NCI-H2227 (cell line): ENCODE measurements around the gene ZNF485.
"Not testable (repeated sequence)": the region's sequence is repeated elsewhere in the genome, so short reads cannot be mapped to it uniquely, and the experiment has no call there.

ENCODE experiments used
- DNase-seq: peaks from one replicate; lab custom pipeline; 2025; ENCODE audit not compliant: unreplicated experiment; lab: John Stamatoyannopoulos, UW

ZNF485 gene

DNA sequence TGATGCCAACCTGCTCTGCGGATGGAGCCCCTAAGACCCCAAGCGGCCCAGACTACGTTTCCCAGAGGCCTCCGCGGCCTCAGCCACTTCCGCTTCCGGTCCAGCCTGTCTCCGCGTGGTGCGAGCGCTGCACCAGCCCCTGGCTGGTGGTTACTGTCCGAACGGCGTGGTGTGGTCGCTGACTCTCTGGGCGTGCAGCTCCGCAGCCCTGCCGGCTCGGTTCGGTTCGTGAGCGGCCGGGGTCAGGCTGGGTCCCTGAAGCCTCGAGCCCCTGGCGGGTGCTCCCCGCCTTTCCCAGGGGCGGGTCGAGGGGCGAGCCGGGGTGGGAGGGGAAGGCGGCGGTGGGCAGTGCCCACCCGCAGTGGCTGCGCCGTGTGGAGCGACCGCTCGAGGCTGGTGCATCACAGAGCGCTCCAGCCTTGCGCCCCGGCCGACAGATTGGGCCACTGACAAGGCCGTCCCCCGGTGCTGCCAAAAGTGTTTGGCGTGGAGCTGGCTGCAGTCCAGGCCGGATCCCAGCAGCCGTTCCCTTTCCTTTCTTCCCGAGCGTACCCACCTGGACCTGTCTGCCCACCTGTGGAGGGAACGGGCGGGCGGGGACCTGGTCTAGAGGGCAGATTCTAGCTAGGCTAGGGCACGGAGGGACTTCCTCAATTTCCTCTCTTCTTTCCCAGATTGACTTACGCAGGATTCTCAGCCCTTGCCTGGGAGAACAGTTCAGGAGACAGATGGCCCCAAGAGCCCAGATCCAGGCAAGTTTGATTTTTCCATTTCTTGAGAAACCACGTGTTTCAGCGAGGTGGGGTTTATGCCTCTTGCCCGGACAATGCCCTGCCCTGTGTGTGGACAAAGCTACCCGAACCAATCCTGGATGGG is at the start of gene ZNF485:
ZNF485 (plus strand) TSS at position 116 of the 876 bp plus-strand sequence; CDS start at position 729, 613 bp downstream.
- DNase-seq, result peak; percentile 78

GRCh38 chr10:43557214-43557613 is 49.0 kb upstream of the ZNF485 start:
- DNase-seq, result no peak

DNA sequence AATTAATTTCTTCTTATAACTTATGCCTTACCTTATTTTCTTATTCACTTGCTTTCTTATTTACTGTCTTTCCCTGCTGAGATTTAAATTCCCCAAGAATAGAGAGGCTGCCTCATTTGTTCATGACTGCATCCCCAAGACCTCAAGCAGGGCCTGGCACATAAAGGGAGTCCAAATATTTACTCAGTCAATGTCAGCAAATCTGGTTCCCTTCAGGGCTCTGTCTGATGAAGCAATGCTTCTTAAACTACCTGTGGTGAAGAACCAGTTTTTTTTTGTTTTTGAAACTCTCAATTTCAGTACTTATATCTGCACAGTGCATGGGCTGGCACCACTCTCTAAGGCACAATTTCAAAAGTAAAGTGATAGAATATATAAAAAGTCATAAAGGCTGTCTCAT is 36.6 kb upstream of the ZNF485 start:
- DNase-seq, result no peak

DNA sequence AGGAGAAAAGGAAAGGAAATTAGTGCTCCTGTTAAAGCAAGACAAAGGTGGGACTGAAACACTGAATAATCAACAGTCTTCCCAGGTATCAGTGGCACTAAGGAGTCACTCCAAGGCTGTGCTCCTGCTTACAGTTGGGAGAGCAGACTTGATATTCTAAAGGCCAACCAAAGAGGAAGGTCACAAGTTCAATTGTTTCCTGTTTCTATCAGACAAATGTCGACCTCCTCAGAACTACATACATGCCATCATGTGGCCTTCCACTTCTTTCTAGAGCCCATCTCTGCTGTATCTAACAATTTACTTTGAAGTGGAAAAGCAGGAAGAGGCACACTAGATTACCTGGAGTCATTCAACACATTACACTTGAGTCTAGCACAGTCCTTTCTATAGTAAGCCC is 35.3 kb upstream of the ZNF485 start:
- no peak for DNase-seq

DNA sequence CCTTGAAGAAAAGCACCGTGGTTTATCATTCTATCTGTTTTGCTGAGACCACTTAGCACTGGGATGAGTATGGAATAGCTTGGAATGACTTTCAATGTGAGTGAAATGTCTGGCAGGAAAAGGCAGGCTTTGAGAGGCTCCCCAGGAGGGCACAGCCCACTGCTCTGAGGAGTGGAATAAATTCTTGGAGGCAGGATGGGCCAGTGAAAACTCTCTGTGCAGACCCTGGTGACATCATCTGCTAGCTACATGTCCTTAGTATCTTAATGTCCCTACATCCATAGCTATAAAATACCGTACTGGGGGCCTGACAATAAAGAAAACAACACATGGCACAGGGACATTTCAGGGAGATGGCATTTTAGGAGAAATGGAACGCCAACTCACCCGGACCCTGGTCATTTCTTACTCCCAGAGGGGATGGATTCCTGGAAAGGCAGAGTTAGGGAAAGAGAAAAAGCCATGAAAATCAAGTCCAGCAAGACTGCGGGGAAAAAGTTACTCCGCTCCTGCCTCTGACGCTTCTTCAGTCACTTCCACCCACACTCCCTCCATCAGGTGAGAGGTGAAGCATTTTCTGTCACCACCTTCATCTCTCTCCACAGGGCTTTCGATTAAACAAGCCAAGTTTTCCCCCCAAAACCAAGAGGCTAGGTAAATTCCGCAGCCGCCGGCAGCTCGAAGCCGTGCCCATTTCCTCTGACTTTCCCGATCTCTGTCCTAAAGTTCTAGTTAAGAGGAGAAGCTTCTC is 32.8 kb upstream of the ZNF485 start:
- DNase-seq, result no peak

- peak; percentile 84 for DNase-seq
Observed at GRCh38 chr10:43574001-43574892, 32.0 kb upstream of the ZNF485 start, which contains the start of gene ZNF239. Gene ZNF239 (minus strand): TSS chr10:43574616. CDS start chr10:43558079, 16,537 bp downstream.

GRCh38 chr10:43574906-43575305 is 31.3 kb upstream of the ZNF485 start:
- DNase-seq, result no peak

- DNase-seq, result no peak
Observed at GRCh38 chr10:43576062-43576461, 30.2 kb upstream of the ZNF485 start.

DNA sequence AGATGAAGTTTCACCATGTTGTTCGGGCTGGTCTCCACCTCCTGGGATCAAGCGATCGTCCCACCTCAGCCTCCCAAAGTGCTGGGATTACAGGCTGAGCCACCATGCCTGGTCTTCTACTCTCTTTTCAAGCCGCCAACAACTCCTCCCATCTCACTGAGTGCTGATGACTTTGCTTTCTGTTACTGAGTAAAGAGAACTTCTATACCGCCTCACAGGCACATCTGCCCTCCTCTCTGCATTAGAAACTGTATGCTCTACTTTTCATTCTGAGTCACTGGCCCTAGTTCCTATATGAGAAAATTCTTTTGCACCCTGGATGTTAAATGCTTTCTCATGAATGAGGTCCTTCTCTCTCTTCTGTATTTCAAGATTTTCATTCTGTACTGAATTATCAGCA is 29.7 kb upstream of the ZNF485 start:
- DNase-seq, result no peak

DNA sequence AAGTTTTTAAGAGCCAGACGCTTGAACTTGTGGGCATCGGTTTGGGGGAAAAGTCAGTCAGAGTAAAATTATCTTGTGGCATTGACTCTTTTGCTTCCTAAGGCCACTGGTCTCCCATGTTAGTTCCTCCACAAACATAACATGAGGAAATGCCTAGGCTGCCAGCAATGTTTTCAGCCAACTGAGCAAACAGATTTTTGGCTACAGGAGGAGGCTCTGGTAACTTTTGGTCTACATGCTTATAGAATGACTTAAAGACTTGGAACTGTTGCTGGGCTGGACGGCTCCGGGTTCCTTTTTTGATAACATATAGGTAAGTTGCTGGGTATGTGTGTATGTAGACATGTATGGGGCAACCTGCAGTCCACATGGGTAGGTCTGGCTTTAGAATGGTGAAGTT is 22.2 kb upstream of the ZNF485 start:
- no peak for DNase-seq

- DNase-seq, result no peak
Observed at GRCh38 chr10:43585046-43585445, 21.2 kb upstream of the ZNF485 start.

GRCh38 chr10:43585981-43586729 is 20.1 kb upstream of the ZNF485 start:
- DNase-seq, result no peak

- DNase-seq, result not testable (repeated sequence)
Observed at GRCh38 chr10:43586730-43587115, 19.5 kb upstream of the ZNF485 start.

DNA sequence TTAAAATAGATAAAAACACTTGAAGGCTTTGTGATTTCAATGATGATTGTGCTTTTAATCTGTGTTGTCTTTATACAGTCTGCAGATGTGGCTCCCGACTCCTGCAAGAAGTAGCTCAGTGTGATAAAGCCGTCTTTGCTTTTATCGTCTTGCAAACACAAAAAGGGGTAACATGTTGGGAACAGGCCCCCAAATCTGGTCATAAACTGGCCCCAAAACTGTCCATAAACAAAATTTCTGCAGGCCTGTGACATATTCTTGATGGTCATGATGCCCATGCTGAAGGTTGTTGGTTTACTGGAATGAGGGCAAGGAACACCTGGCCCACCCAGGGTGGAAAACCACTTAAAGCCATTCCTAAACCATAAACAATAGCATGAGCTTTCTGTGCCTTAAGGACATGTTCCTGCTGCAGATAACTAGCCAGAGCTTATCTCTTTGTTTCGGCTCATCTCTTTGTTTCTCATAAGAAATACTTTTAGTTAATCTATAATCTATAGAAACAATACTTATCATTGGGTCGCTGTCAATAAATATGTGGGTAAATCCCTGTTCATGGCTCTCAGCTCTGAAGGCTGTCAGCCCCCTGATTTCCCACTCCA is 14.8 kb upstream of the ZNF485 start:
- no peak for DNase-seq

DNA sequence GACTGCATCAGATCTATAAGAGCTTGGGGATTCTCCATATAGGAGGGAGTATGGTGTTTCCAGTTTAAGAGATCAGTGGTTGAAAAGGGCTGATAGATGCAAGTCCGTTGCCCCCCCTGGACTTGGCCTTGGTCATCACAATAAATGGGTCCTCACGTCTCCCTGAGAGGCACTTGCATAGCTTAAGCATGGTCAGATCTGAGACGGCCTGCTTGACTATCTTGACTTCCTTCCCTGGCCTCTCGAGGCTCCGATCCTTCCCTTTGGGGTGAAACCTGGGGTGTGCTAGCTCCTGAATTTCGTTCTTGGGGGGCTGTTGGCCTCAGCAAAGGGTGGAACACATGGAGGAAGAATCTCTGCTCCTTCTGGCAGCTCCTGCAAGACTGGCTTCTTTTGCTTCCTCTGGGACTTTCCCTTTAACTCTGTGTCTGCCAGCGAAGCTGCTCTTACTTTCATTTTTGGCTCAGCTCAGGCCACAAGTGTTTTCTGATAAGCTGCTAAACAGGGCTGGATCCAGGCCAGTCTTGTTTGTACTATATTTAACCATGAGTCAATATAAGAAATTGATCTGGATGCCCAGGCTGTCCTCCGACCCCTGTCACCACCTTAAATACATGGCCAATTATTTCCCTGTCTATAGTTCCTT is 11.2 kb upstream of the ZNF485 start:
- no peak for DNase-seq

DNA sequence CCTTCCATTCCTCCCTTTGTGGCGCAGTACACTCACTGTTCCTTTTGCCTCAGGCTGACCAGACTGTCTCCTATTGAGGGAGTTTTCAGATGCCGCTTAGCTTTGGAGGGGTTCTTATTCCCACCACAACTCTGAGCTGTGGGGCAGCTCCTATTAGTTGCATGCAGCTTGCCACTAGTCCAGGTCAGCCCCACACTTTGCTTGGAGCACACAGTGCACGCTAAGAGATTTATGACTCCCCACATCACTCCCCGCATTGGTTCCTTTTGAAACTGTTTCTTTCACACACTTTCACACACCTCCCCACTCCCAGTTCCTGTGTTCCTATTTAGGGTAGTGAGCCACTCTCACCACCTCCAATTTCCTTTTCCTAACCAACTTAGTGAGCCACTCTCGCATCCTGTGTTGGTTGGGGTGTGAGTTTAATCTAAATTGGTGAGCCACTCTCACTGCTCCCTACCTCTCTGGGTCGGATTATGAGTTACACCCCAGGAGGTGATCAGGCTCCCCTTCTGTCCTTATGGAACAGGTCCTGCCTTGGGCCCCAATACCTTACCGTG is 10.4 kb upstream of the ZNF485 start:
- no peak for DNase-seq

GRCh38 chr10:43596546-43596945 is 9.7 kb upstream of the ZNF485 start:
- DNase-seq, result no peak

DNA sequence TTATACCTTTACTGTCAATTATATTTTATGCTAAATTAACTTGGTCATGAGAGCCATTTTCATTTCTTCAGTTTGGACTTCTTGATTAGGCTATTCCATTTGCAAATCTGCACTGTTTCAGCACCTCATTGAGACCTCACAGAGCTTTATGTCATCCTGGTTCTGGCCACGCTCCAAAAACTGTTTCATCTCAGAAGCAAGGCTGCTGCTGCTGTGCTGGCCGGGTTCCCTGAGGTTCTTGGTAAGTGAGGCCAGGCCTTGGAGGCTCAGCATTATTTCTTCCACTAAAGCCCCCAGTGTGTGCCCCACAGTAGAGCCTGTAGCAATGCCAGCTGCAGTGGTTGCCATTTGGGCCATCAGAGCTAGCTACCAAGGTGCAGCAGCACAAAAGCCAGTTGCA is 7.8 kb upstream of the ZNF485 start:
- no peak for DNase-seq

DNA sequence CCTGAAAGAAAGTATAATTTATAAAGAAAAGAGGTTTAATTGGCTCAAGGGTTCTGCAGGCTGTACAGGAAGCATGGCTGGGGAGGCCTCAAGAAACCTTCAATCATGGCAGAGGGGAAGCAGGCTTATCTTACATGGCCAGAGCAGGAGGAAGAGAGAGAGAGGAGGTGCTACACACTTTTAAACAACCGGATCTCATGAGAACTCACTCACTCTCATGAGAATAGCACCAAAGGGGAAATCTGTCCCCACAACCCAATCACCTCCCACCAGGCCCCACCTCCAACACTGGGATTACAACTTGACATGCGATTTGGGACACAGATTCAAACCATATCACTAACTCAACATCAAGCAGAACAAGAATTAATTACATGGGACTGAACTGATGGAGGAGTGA is 6.9 kb upstream of the ZNF485 start:
- no peak for DNase-seq
